NCI-H1092 treated with DMSO at 0.1 percent for 48 hours (cell line): ENCODE measurements around the gene SRRM2.

Experiments
- DNase-seq: peaks from one replicate; lab custom pipeline; 2025; lab: John Stamatoyannopoulos, UW

SRRM2 gene

DNA sequence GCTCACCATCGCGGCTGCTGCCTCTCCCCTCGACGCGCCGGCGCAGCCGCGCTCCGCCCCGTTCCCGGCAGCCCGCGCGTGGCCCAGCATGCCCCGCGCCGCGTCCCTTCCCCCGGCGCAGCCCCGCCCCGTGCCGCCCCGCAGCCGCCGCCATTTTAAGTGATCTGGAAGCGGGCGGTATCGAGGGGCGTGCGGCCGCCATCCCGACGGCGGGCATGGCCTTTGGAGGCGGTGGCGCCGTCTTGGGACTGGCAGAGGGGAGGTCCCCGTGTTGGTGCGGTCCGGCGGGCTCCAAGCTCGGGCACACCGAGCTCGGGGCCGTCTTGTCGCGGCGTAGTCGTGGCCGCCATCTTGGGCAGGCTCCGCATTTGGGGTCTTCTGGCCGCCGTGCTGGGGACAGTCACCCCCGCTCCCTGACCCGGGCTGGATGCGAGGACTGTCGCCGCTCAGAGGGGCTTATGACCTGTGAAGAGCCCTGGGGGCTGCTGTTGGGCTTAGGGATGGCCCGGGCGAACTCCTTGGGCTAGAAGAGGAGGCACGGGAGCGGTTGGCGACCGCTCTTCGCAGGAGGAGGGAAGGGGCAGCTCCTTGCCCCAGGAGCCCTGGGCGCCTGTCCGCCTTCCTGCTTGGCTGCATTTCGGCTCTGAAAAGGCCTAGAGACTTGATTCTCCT is 24.9 kb downstream of the SRRM2 start, which contains the start of gene ELOB:
ELOB (minus strand) TSS at position 50 of the 672 bp plus-strand sequence; CDS start at position 9, 41 bp downstream.
- peak; percentile 82 for DNase-seq

DNA sequence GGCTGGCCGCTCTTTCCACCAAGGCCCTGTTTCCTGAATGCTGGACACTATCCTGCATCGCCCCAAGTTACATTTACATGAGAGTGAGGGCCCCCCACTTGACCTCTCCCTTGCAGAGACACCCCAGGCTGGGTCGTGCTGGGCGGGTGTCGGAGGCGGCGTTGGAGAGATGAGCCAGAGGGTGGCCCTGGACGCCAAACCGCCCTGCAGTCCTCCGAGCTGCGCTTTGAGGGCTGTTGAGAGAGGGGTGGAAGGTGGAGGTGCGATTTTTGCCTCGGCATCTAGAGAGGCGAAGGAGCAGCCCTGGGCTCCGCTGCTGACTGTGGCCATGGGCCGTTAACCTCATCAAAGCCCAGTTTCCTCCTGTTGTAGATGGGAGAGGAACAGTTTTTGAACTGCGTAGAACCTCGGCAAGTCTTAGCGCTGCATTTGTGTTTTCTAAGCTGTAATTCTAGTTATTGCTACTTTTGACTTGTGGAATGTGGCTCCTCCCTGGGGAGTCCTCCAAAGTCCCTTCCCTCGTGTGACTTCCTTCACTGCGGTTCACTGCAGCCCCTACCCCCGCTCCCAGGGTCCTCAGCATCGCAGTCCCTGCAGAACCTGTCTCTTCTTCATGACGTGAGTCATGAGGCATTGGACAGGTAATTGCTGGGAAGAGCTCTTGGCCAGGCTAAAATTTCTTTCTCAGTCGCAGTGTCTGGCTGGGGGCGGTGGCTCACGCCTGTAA is 25.6 kb downstream of the SRRM2 start:
- no peak for DNase-seq

DNA sequence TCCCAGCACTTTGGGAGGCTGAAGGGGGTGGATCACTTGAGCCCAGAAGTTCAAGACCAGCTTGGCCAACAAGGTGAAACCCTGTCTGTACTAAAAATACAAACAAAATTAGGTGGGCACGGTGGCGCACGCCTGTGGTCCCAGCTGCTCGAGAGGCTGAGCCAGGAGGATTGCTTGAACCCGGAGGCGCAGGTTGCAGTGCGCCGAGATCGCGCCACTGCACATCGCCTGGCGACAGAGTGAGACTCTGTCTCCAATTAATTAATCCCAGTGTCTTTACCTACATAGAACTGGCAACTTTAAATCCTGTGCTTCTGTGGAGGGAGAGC is 26.2 kb downstream of the SRRM2 start:
- no peak for DNase-seq

DNA sequence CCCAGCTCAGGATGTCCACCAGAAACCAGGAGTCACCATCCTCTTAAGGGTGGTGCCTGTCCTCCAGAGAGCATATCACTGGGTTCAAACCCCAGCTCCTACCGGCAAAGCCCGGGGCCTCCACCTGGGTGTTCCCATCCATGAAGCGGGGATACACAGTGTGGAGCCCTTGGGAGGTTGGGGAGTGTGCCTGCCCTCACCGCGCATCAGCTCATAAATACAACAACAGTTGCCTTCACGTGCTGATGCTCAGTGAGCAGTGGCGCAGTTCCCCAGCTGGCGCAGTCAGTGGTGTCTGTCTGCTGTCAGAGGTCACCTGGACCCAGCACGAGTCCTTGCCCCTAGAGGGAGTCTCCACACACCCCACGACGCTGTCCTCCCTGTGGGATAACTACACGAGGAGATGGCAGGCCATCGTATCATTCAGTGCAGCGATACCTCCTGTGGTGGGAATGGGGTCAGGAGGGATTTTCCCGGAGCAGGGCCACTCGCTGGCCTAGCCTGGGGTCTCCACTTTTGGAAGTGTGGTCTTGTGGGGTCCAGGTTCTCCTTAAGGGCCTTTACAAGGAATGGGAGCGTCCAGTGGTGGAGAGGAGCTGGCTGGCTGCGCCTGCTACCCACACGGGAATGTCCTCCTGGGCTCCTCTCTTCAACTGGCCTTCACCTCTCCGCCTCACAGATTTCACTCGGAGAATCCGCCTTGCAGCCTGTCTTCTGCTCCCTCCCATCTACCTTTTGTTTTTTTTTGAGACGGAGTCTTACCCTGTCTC is 26.9 kb downstream of the SRRM2 start:
- no peak for DNase-seq

DNA sequence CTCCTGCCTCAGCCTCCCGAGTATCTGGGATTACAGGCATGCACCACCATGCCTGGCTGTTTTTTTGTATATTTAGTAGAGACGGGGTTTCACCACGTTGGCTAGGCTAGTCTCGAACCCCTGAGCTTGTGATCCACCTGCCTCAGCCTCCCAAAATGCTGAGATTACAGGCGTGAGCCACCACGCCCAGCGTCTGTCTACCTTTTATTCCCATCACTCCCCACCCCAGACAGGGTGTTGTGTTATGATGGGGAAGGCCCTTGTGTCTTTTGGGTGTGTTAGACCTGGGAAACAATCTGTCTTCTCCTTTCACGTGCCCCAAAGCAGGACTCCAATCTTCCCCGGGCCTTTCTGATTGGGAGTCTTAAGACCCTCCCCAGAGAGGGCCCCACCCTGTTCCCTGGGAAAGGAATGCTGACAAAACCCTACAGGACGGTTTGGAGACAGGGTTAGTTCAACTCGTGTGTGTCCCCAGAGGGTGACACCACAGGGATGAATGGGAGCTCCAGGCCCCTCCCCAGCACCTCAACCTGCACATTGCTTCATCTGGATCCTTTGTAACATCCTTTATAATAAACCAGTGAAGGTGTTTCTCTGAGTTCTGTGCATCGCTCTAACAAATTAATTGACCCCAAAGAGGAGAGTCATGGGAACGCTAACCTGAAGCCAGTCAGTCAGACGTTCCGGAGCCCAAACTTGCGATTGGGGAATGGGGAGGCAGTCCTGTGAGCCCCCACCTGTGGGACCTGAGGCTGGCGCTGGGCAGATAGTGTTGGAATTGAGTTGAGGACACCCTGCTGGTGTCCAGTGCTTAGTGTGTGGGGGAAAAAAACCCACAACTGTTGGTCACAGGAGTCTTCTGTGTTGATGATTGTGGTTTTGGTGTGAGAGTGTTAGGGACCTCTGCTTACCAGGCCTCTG is 27.8 kb downstream of the SRRM2 start:
- no peak for DNase-seq

DNA sequence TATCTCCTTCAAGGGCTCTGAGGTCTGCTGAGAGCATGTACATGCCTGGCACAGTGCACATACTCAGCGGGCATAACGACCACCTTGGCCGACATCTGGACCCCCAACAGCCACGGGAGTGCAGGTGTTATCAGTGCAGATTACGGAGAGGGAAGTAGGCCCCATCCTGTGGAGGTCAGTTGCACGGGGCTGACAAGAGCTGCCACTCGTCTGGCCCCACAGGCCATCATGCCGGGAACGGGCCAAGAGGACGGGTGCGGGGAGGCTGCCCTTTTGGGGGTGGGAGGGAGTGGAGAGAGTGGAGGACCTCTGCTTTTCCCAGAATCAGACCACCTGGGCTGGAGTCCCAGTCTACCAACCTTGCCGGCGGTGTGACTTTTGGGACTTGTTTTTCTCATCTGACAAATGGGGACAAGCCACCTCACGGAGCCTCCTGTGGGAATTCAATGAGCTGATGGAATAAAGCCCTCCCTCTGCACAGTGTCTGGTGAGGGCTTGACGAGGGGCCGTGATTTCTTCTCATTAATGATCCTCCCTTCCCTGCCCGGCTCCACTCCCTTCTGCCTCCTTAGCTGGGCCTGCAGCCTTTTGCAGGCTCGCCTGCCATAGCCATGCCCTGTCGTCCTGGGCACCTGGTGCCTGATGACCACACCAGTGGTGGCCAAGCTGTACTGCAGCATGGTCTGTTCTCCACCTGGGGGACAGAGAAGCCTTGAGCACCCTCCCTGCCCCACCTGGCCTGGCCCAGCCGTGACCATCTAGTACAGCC is 30.3 kb downstream of the SRRM2 start:
- DNase-seq, result no peak

DNA sequence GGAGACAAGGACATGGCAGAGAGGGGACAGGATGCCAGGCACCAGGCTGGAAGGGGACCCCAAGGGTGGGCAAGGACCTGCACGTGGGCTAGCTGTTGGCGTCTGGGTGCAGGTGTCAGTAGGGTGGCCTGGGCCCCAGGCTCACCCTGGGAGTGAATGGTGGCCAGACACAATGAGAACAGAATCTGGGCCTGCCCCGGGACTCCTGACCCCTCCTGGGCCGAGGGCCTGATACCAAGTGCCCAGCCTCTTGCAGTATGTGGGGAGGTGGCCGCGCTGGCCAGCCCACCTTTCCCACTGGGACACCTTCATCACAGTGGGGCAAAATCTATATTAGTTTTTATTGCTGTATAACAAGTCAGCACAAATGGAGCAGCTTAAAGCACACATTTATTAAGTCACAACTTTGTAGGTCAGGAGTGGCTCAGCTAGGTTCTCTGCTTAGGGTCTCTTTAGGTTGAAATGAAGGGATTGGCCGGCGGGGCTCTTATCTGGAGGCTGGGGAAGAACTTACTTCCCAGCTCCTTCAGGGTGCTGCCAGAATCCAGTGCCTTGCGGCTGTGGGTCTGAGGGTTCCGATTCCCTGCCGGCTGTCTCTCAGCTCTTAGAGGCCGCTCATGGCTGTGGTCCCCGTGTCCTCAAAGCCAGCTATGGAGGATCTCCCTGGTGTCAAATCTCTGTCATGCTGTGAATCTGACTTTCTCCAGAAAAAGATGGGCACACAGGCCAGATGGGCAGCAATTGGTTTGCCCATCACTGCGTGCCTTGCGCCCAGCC is 31.3 kb downstream of the SRRM2 start:
- DNase-seq, result no peak

DNA sequence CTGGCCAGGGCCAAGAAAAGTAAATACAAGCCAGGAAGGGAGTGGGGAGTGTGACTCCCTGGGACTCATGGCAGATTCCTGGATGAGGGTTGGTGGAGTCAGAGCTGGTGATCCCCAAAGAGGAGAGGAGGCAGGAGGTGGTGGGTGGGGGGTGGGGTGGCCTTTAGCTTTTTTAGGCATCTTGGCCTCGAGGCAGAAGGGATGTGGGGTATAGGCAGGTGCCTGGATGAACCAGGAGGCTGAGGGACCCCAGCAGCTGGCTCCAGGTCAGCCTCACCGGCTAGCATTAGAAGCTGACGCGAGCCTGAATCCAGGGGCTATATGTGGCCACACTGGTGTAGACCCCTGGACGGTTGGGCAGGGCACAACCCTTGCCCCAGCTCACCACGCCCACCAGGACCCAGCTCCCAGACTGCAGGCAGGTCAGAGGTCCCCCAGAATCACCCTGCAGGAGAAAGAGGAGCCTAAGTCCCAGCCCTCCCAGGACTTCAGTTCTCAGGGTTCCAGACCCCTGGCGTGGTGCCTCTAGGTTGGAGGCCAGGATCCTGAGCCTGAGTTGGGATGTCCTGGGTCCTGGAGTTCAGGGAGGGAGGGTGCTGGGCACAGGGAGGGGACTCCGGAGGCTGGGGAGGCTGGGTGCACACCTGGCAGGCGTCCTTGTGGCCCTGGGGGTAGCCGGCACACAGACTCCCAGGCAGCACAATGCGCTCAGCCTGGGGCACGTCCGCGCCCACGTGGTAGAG is 32.1 kb downstream of the SRRM2 start:
- DNase-seq, result no peak

DNA sequence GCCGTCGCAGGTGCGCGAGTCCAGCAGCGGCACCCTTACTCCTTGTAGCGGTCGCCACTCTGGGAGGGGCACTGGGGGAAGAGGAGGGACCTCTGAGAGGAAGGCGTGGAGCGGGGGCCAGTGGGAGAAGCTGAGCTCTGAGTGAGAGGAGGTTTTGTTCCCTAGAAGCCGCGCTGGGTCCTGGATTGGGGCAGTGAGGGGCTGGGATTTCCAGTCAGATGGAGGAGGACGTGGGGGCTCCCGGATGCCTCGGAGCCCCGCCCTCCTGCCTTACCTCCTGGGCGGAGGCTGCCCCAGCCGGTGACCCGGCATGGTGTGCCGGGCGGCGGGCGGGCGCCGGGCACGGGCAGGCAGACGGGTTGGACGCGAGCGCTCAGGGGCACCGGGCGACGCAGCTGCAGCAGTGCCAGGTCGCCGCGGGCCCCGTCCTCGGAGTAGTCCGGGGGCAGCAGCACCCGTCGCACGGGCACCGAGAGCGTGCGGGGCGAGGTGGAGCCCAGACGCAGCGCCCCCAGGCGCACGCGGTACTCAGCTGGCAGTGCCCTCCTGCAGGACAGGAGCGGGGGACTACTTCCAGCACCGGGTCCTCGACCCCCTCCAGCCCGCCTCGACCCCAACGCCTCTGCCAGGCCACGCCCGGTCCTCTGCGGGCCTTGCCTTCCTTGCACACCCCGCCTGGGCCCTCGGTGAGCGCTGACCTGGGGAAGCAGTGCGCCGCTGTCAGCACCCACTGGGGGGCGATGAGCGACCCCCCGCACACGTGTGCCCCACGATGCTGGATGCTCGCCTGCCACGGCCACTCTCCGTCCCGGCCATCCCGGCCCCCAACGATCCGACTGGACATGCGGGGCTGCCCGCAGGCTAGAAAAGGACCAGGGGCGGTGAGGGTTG is 32.9 kb downstream of the SRRM2 start:
- DNase-seq, result no peak

DNA sequence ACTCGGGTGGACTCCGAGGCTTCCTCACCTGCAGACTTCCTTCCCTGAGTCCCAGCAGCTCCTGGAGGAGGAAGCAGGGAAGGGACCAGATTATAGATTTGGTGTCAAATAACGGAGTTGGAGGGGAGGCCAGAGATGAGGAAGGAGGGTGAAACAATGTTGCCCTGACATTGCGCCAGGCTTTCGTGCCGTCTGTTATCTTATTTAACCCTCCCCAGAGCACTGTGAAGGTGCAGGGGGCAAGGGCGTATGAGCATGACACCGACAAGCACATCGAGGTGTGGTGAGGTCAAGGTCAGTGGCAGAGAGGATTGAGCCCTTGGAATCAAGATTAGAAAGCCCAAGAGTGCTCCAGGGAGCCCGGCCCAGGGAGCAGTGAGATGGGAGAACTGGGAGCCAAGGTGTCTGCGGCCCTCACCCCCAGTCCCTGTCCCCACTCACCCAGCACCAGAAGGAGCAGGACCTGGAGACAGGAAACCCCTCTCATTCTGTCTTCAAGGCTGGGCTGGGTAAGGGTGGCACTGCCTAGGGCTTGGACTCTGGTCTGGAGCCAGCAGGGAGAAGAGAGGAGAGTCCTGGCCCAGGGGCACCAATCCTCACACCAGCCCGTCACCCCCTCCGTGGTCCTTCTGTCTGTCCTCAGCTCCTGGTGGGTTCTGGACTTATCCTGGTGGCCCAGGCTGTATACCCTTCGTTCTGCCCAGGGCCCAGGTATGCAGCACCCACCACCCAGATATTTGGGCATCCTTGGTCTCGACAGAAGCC is 33.8 kb downstream of the SRRM2 start:
- DNase-seq, result no peak

DNA sequence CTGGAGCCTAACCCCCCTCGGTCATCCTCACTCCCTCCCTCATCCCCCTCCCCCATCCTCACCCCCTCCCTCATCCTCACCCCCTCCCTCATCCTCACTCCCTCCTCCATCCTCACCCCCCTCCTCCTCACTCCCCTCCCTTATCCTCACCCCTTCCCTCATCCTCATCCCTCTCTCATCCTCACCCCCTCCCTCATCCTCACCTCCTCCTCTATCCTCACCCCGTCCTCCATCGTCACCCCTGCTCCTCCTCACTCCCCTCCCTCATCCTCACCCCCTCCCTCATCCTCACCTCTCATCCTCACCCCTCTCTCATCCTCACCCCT is 34.4 kb downstream of the SRRM2 start:
- DNase-seq, result no peak

DNA sequence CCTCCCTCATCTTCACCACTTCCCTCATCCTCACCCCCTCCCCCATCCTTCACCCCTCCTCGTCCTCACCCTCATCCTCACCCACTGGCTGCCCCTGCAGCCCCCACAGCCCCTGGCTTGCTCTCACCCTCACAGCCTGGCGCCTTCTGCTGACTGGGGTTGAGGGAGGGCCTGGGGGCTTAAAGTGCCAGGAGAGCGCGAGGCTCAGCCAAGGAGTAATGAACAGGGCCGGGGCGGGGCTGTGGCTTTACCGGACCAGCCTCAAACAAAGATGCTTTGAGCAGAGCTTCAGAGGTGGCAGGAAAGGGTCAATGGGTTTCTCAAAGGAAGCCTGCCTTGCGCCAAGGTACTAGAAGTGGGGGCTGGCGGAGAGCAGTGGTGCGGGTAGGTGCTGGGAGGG is 35.0 kb downstream of the SRRM2 start, which contains the start of gene PRSS33:
PRSS33 (minus strand) TSS at position 155 of the 400 bp plus-strand sequence. CDS start 1,013 bp downstream, outside the sequence.
- DNase-seq, result no peak

DNA sequence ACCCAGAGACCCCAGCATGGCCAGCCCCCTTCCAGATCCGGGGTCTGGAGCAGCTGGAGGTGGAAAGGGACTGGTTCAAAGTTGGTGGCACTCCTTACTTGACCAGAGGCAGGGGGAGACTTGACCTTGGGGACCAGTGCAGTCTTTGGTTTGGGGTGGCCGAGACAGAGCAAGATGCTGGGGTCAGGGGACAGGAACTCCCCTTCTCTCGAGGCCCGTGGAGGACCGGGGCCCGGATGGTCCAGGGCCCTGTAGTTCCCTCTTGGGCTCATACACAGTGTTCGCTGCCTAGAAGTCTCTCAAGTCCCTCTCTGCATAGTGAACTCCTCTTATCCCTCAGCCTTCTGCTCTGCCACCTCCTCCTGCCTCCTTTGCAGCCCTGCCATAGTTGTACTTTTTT is 35.5 kb downstream of the SRRM2 start:
- DNase-seq, result no peak

DNA sequence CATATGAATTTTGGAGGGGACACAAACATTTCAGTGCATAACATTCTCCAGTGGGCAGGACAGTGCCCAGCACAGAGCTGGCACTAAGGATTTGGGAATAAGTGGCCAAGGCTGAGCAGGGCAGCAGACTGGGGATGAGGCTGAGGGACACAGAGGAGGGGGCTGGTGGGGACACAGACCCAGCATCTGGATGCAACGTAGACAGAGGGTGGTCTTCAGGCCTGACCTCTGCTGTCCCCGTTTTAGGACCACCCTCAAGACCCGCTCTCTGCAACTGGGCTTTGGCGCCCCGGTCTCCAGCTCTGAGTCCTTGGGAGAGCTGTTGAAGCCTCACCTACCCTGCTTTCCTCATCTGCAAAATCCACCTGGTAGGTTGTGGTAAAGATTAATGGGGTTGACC is 38.2 kb downstream of the SRRM2 start:
- no peak for DNase-seq

DNA sequence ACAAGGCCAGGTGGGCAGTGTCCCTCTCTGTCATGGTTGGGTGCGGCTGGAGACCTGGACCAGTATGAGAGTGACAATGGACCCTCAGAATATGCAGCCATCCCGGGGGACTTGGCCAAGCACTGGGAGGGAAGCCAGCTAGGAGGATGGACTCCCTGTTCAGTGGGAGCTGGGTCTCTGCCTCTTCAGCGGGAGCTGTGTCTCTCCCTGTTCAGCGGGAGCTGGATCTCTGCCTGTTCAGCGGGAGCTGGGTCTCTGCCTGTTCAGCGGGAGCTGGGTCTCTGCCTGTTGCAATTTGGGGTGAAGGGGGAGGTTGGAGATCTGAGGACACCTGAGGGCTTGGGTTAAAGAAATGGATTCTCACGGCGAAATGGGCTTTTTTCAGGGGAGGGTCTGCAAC is 38.7 kb downstream of the SRRM2 start:
- DNase-seq, result no peak

DNA sequence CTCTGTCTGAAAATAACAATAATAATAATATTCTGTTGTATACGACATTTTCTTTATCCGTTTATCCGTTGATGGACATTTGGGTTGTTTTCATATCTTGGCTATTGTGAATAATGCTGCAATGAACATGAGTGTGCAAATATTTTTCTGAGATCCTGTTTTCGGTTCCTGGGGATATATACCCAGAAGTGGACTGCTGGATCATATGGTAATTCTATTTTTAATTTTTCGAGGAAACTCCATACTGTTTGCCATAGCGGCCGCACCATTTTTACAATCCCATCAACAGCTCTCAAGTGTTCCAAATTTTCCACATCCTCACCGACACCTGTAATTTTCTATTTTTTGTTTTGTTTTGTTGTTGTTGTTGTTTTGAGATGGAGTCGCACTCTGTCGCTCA is 40.5 kb downstream of the SRRM2 start:
- no peak for DNase-seq

DNA sequence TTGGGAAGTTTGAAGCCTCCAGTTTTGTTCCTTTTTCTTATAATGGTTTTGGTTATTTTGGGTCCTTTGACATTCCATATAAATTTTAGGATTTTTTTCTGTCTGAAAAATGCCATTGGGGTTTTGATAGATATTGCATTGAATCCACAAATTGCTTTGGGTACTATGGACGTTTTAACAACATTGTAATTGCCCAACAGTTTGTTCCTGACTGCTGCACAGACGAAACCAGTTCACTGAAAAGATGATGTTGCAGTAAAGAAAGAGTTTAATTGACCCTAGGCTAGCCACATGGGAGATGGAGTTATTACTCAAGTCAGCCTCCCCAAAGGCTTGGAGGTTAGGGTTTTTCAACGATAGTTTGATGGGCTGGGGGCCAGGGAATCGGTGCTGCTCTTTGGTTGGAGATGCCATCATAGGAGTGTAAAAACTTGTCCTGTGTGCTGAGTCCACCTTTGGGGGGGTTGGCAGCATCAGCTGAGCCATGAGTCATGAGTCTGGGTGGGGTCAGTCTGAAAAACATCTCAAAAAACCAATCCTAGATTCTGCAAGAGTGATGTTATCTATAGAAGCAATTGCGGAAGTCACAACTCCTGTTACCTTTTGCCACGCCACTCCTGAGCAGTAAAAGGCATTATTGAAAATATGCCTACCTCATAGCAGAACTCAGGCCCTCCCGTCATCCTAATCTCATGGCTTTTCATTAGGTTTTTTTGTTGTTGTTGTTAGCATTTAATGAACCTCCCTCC is 43.1 kb downstream of the SRRM2 start:
- DNase-seq, result no peak
